ENCODE results near the gene VKORC1.

The VKORC1 gene

DNA sequence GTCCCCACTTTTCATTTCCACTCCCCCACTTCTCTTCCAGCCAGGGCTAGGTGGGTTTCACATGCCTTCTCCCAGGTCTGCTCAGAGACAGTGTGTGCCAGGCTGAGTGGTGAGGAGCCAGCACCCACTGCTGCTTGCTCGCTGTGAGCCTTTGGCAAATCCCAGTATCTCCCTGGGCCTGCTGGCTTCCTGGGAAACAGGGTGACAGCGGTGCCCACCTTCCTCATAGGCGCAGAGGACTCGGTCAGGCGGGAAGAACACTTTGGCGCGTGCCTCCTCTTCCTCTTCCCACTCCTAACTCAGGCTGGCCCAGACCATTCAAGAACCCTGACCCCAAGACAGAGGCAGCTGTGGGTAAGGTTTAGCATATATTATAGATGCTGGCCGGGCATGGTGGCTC is 5.4 kb downstream of the VKORC1 start:
- Histone ChIP-seq H3K27ac (replicated peaks) (no peak overlapping the region), H3K27me3 (ENCODE audit: insufficient read depth, poor library complexity, severe bottlenecking) (no peaks in the 10 kb centered on the region), H3K4me3 (replicated peaks; ENCODE audit: insufficient read depth, low read length) (no peak overlapping the region)
- TF ChIP-seq, protein P1, sequence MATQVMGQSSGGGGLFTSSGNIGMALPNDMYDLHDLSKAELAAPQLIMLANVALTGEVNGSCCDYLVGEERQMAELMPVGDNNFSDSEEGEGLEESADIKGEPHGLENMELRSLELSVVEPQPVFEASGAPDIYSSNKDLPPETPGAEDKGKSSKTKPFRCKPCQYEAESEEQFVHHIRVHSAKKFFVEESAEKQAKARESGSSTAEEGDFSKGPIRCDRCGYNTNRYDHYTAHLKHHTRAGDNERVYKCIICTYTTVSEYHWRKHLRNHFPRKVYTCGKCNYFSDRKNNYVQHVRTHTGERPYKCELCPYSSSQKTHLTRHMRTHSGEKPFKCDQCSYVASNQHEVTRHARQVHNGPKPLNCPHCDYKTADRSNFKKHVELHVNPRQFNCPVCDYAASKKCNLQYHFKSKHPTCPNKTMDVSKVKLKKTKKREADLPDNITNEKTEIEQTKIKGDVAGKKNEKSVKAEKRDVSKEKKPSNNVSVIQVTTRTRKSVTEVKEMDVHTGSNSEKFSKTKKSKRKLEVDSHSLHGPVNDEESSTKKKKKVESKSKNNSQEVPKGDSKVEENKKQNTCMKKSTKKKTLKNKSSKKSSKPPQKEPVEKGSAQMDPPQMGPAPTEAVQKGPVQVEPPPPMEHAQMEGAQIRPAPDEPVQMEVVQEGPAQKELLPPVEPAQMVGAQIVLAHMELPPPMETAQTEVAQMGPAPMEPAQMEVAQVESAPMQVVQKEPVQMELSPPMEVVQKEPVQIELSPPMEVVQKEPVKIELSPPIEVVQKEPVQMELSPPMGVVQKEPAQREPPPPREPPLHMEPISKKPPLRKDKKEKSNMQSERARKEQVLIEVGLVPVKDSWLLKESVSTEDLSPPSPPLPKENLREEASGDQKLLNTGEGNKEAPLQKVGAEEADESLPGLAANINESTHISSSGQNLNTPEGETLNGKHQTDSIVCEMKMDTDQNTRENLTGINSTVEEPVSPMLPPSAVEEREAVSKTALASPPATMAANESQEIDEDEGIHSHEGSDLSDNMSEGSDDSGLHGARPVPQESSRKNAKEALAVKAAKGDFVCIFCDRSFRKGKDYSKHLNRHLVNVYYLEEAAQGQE (IDR thresholded peaks at IDR 0.05; ENCODE audit: insufficient replicate concordance, low read depth): no peak
- TF ChIP-seq POLR2AphosphoS5 (IDR thresholded peaks at IDR 0.05; ENCODE audit: low read depth): no peak
- no peak for DNase-seq (ENCODE audit: low read depth in 1 of 2, low spot score in 1 of 2)

DNA sequence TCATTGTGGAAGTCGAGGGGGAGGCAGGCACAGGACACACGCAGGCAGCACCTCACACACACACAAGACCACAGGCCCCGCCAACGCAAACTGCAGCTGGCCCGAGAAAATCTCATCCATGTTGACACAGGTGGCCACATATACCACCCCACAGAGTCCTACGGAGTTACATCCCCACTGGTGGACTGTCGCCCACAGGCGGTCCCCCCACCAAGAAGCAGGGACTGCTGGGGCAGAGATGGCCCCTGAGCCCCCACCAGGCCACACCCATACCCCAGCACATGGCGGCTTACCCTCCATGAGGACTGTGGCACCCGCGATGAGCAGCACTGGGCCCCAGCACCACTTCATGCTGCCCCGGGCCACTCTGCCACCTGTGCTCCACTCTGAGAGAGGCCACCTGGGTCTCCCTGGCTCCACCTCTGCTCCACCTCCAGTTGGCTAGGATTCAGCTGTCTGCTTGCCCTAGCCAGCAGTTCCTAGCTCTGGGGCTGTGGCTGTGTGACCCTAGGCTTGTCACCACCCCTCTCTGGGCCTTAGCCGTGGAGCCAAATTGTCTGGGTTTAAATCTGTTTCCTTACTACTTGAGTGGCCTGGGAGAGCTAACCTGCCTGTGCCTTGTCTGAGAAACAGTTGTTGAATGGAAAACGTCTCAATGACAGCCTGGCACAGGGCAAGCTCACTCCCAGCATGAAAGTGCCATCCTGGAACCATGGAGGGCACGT is 6.0 kb downstream of the VKORC1 start, which contains the start of gene PRSS53:
PRSS53 (minus strand) TSS at position 485 of the 725 bp plus-strand sequence; CDS start at position 351, 134 bp downstream.
- no peak within 1 kb of the TSS for H3K4me3 ChIP-seq (replicated peaks; ENCODE audit: insufficient read depth, low read length)
- H3K27ac ChIP-seq (replicated peaks): no peak within 1 kb of the TSS
- no peaks in the 10 kb centered on the region for H3K27me3 ChIP-seq (ENCODE audit: insufficient read depth, poor library complexity, severe bottlenecking)
- TF ChIP-seq SPI1 (IDR thresholded peaks at IDR 0.05; ENCODE audit: borderline replicate concordance, low read depth): no peak
- TF ChIP-seq POLR2AphosphoS5 (IDR thresholded peaks at IDR 0.05; ENCODE audit: low read depth): no peak
- TF ChIP-seq, protein P2, sequence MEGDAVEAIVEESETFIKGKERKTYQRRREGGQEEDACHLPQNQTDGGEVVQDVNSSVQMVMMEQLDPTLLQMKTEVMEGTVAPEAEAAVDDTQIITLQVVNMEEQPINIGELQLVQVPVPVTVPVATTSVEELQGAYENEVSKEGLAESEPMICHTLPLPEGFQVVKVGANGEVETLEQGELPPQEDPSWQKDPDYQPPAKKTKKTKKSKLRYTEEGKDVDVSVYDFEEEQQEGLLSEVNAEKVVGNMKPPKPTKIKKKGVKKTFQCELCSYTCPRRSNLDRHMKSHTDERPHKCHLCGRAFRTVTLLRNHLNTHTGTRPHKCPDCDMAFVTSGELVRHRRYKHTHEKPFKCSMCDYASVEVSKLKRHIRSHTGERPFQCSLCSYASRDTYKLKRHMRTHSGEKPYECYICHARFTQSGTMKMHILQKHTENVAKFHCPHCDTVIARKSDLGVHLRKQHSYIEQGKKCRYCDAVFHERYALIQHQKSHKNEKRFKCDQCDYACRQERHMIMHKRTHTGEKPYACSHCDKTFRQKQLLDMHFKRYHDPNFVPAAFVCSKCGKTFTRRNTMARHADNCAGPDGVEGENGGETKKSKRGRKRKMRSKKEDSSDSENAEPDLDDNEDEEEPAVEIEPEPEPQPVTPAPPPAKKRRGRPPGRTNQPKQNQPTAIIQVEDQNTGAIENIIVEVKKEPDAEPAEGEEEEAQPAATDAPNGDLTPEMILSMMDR (IDR thresholded peaks at IDR 0.05; ENCODE audit: insufficient read depth, low read length): no peak
- TF ChIP-seq, protein P1 (IDR thresholded peaks at IDR 0.05; ENCODE audit: insufficient replicate concordance, low read depth): no peak
- TF ChIP-seq GABPA (IDR thresholded peaks at IDR 0.05; ENCODE audit: low read depth): no peak
- DNase-seq (ENCODE audit: low read depth in 1 of 2, low spot score in 1 of 2): no peak

DNA sequence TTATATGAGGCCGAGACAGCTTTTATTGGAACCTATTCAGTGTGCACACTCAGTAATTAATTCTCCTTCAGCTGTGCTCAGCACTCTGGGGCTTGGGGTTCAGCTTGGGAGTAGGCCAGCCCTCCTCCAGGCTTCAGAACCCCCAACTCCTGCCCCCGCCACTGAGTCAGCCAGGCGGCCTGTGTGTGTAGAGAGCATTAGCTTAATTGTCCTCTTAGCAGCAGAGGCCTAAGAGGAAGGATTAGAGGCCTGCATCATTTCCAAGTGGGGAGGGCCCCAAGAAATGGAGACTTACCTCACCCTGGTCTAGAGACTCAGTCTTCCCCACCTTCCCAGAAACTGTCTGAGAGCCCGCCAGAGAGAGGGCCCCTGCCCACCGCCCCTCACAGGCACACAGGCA is 6.6 kb downstream of the VKORC1 start:
- H3K4me3 ChIP-seq (replicated peaks; ENCODE audit: insufficient read depth, low read length): no peak overlapping the region
- DNase-seq (ENCODE audit: low read depth in 1 of 2, low spot score in 1 of 2): no peak
- no peak overlapping the region for H3K27ac ChIP-seq (replicated peaks)
- no peaks in the 10 kb centered on the region for H3K27me3 ChIP-seq (ENCODE audit: insufficient read depth, poor library complexity, severe bottlenecking)
- TF ChIP-seq SPI1 (IDR thresholded peaks at IDR 0.05; ENCODE audit: borderline replicate concordance, low read depth) (no peak), POLR2AphosphoS5 (IDR thresholded peaks at IDR 0.05; ENCODE audit: low read depth) (no peak)
- TF ChIP-seq, protein P2 (IDR thresholded peaks at IDR 0.05; ENCODE audit: insufficient read depth, low read length): no peak

DNA sequence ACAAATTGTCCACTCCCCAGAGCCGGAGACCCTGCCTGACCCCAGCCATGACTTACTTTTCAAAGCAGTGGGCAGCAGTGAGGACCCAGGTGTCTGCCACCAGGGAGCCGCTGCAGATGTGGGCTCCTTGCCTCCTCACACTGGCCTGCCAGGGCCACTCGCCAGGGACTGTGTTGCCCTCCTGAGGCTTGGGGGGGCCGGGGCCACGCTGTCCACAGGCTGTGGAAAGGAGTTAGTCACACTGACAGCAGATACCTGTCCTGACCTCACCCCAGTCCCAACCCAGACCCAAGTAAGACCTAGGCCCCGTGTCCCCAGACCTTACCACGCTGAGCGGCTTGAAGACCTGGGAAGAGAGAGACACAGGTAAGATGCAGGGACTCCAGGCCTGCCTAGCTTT is 7.1 kb downstream of the VKORC1 start:
- H3K27ac ChIP-seq (replicated peaks): no peak overlapping the region
- no peaks in the 10 kb centered on the region for H3K27me3 ChIP-seq (ENCODE audit: insufficient read depth, poor library complexity, severe bottlenecking)
- DNase-seq (ENCODE audit: low read depth in 1 of 2, low spot score in 1 of 2): no peak
- TF ChIP-seq GABPA (IDR thresholded peaks at IDR 0.05; ENCODE audit: low read depth): no peak
- TF ChIP-seq SPI1 (IDR thresholded peaks at IDR 0.05; ENCODE audit: borderline replicate concordance, low read depth): no peak
- TF ChIP-seq, protein P2 (IDR thresholded peaks at IDR 0.05; ENCODE audit: insufficient read depth, low read length): no peak
- TF ChIP-seq, protein P1 (IDR thresholded peaks at IDR 0.05; ENCODE audit: insufficient replicate concordance, low read depth): no peak
- TF ChIP-seq POLR2AphosphoS5 (IDR thresholded peaks at IDR 0.05; ENCODE audit: low read depth): no peak
- H3K4me3 ChIP-seq (replicated peaks; ENCODE audit: insufficient read depth, low read length): no peak overlapping the region

Data from HL-60 (cell line).